Endothelial cell of umbilical vein (primary cell): ENCODE measurements around the gene ZNF91. TPM values are rescaled to one million over a fixed set of nuclear protein-coding genes. Genes with fewer than 3 reads are reported as not detected.

Experiments used
- BruUV-seq: library from RNA; stranded (reverse); fragments of 400-500 nt; replicated peaks from 2 replicates; lab custom pipeline; 2021; lab: Mats Ljungman, UMichigan
- CTCF ChIA-PET: fragments of 300-600, 350-600 bp; sonication (Branson Sonifier 250); formaldehyde crosslinking; loops from one replicate; lab custom pipeline; 2021; ENCODE audit warnings: antibody characterized with exemption, inconsistent platforms; lab: Charles Lee
- POLR2A ChIA-PET: fragments of 300-600, 350-600 bp; sonication (Branson Sonifier 250); formaldehyde crosslinking; loops from one replicate; lab custom pipeline; 2021; ENCODE audit warnings: antibody characterized with exemption, inconsistent platforms; lab: Charles Lee
- DNase-seq: peaks from one replicate; pipeline ENCODE4 v3.0.0-alpha.2; 2011; ENCODE audit warnings: low read depth, low spot score
- FAIRE-seq: peaks from 2 replicates; lab custom pipeline; 2011; peaks lifted over from hg19 to GRCh38; lab: Jason Lieb, UNC
- H2AFZ ChIP-seq: 2 replicates; pipeline ENCODE4 v1.6.0; 2012; ENCODE audit warnings: low read depth, low read length, control low read depth, inconsistent platforms
- H3K27ac ChIP-seq: 2 replicates; pipeline ENCODE4 v1.5.1; 2011; ENCODE audit warnings: low read depth, mild to moderate bottlenecking, control low read depth, low read length, moderate library complexity; ENCODE audit not compliant: insufficient read depth
- H3K27me3 ChIP-seq, 2 experiments: 2 replicates each; pipeline versions ENCODE4 v1.6.0 to v1.6.1; 2011; ENCODE audit warnings: low read length in 2 of 2, mixed read lengths in 1 of 2; ENCODE audit not compliant: control insufficient read depth in 2 of 2, insufficient read depth in 2 of 2
- H3K36me3 ChIP-seq, 2 experiments: 2 replicates in 1 of 2; 3 replicates in 1 of 2; pipeline ENCODE4 v1.5.1; 2011; ENCODE audit warnings: low read length in 2 of 2, mild to moderate bottlenecking in 1 of 2, moderate library complexity in 1 of 2; ENCODE audit not compliant: control insufficient read depth in 2 of 2, insufficient read depth in 2 of 2; ENCODE audit errors: extremely low read depth in 1 of 2
- H3K4me1 ChIP-seq: 3 replicates; pipeline ENCODE4 v1.5.1; 2011; ENCODE audit warnings: mild to moderate bottlenecking, low read length; ENCODE audit not compliant: control insufficient read depth, insufficient read depth; ENCODE audit errors: extremely low read depth
- H3K4me2 ChIP-seq: 2 replicates; pipeline ENCODE4 v1.6.1; 2011; ENCODE audit warnings: low read length, control low read depth, mixed read lengths; ENCODE audit not compliant: insufficient read depth
- H3K4me3 ChIP-seq, 3 experiments: fragments of 200-600 bp in 1 of 3; sonication (generic), shearing (Covaris generic) in 1 of 3; replicated peaks in 1 of 3; 2 replicates each; pipeline ENCODE4 v1.5.1; 2011 to 2016; ENCODE audit warnings: control low read depth in 3 of 3, low read length in 3 of 3, mild to moderate bottlenecking in 2 of 3, inconsistent platforms in 1 of 3, low read depth in 1 of 3, moderate library complexity in 1 of 3; ENCODE audit not compliant: insufficient read depth in 1 of 3
- H3K79me2 ChIP-seq: 2 replicates; pipeline ENCODE4 v1.6.0; 2012; ENCODE audit warnings: low read length, inconsistent platforms; ENCODE audit not compliant: control insufficient read depth, insufficient read depth
- H3K9ac ChIP-seq: replicated peaks from 2 replicates; pipeline ENCODE3; 2011; ENCODE audit warnings: low read length, control low read depth; ENCODE audit not compliant: insufficient read depth; ENCODE audit errors: extremely low read depth
- H3K9me1 ChIP-seq: replicated peaks from 3 replicates; pipeline ENCODE4 v1.6.0; 2011; ENCODE audit warnings: mild to moderate bottlenecking, low read length; ENCODE audit not compliant: control insufficient read depth, insufficient read depth; ENCODE audit errors: extremely low read depth
- H3K9me3 ChIP-seq: replicated peaks from 2 replicates; pipeline ENCODE4 v1.5.1; 2012; ENCODE audit warnings: low read length, inconsistent platforms; ENCODE audit not compliant: control insufficient read depth, insufficient read depth
- H4K20me1 ChIP-seq: replicated peaks from 2 replicates; pipeline ENCODE3; 2011; ENCODE audit warnings: mild to moderate bottlenecking, low read length; ENCODE audit not compliant: control insufficient read depth, insufficient read depth; ENCODE audit errors: extremely low read depth
- CTCF ChIP-seq, 2 donors: IDR thresholded peaks; 1 replicate in 1 of 2; 2 replicates in 1 of 2; pipeline ENCODE4 v1.5.1; 2011; ENCODE audit warnings: low read length in 2 of 2, mild to moderate bottlenecking in 2 of 2, moderate library complexity in 2 of 2, control low read depth in 1 of 2, inconsistent platforms in 1 of 2, low read depth in 1 of 2; ENCODE audit not compliant: insufficient read depth in 1 of 2; ENCODE audit errors: extremely low read depth in 1 of 2
- EZH2 ChIP-seq: IDR thresholded peaks from 2 replicates; pipeline ENCODE4 v1.6.1; 2012; ENCODE audit warnings: borderline replicate concordance, low read depth, mild to moderate bottlenecking, moderate library complexity, low read length, inconsistent platforms; ENCODE audit not compliant: severe bottlenecking
- FOS ChIP-seq: IDR thresholded peaks from 2 replicates; pipeline ENCODE4 v1.6.1; 2011; ENCODE audit warnings: mild to moderate bottlenecking, low read length, moderate library complexity, borderline replicate concordance; ENCODE audit not compliant: insufficient read depth
- GATA2 ChIP-seq: IDR thresholded peaks from 2 replicates; pipeline ENCODE4 v1.7.0; 2011; ENCODE audit warnings: low read depth, mild to moderate bottlenecking, moderate library complexity, mixed read lengths, low read length; ENCODE audit not compliant: insufficient read length, insufficient read depth
- JUN ChIP-seq: IDR thresholded peaks from 2 replicates; pipeline ENCODE4 v1.6.1; 2011; ENCODE audit warnings: borderline replicate concordance, low read depth; ENCODE audit not compliant: insufficient read length, insufficient read depth
- MAX ChIP-seq: IDR thresholded peaks from 2 replicates; pipeline ENCODE4 v1.6.1; 2011; ENCODE audit not compliant: insufficient read depth, insufficient read length
- MYC ChIP-seq: IDR thresholded peaks from one replicate; pipeline ENCODE4 v1.6.1; 2011; ENCODE audit warnings: mild to moderate bottlenecking, low read depth, low read length
- POLR2A ChIP-seq: IDR thresholded peaks from 2 replicates; pipeline ENCODE4 v1.6.1; 2012; ENCODE audit warnings: low read depth, mild to moderate bottlenecking, control low read depth, low read length
- POLR2AphosphoS5 ChIP-seq: IDR thresholded peaks from 2 replicates; pipeline ENCODE4 v1.6.1; 2012; ENCODE audit warnings: low read depth, mild to moderate bottlenecking, control low read depth, low read length, moderate library complexity; ENCODE audit not compliant: insufficient read depth
- dilution Hi-C: fragments of 300-500 bp; cut with MboI; formaldehyde crosslinking; loops from one replicate; pipeline ENCODE4 v1.15.0; 2019; ENCODE audit warnings: low sequenced_read_pairs; ENCODE audit not compliant: extremely low pct_ligation_motif_present
- intact Hi-C: fragments of 100-400 bp; cut with micrococcal nuclease; formaldehyde crosslinking; loops from one replicate; pipeline ENCODE4 v1.10.0; 2022
- polyA plus RNA-seq, 4 experiments: library from polyadenylated mRNA; depleted of rRNA in 3 of 4; stranded (reverse) in 3 of 4; unstranded in 1 of 4; fragments of >200 nt; gene quantifications; 2 replicates each; pipeline versions ENCODE4 v1.2.1 to v1.2.3, GENCODE V29; 2011 to 2012; ENCODE audit warnings: missing spikeins in 1 of 4
- total RNA-seq: library from RNA; stranded (reverse); gene quantifications from 2 replicates; pipeline ENCODE4 v1.2.3, GENCODE V29; 2021

Gene ZNF91
- total and polyA plus RNA-seq, 2 donors (not counting 3 experiments of a cell fraction or from before 2014, with no cell fraction given) = 9.6 to 17.0 TPM

GRCh38 chr19:23351806-23352205 is 43.5 kb downstream of the ZNF91 start:
- no peaks in the 10 kb centered on the region for H3K9me1 ChIP-seq
- no peak overlapping the region for H2AFZ ChIP-seq
- FAIRE-seq = no peak
- TF ChIP-seq JUN (no peak), POLR2AphosphoS5 (no peak), MYC (no peak), CTCF (IDR thresholded peaks at IDR 0.05; ENCODE audit: extremely low read depth in 1 of 2, insufficient read depth in 1 of 2, low read depth in 1 of 2, low read length in 2 of 2) (no peak), FOS (no peak), MAX (no peak), EZH2 (no peak), POLR2A (no peak), GATA2 (no peak)
- dilution Hi-C loops (no loop called here), intact Hi-C loops (no loop called here)
- ChIA-PET POLR2A (no interaction called here), CTCF (no interaction called here)
- H3K27me3 ChIP-seq = no peaks in the 10 kb centered on the region
- DNase-seq = no peak
- no peaks in the 10 kb centered on the region for H3K36me3 ChIP-seq
- peaks cover 4% of the 10 kb centered on the region for H3K79me2 ChIP-seq
- BruUV-seq = no TSS peak
- H3K4me1 ChIP-seq = no peaks in the 10 kb centered on the region
- no peaks in the 10 kb centered on the region for H4K20me1 ChIP-seq
- peaks cover 20% of the 10 kb centered on the region for H3K9me3 ChIP-seq
- no peak overlapping the region for H3K27ac ChIP-seq
- H3K9ac ChIP-seq = no peak overlapping the region
- H3K4me3 ChIP-seq = no peak overlapping the region
- H3K4me2 ChIP-seq = no peak overlapping the region
